Measurements from ENCODE around the gene FKRP.
"Not testable (repeated sequence)": the region's sequence is repeated elsewhere in the genome, so short reads cannot be mapped to it uniquely, and the experiment has no call there.

The FKRP gene

DNA sequence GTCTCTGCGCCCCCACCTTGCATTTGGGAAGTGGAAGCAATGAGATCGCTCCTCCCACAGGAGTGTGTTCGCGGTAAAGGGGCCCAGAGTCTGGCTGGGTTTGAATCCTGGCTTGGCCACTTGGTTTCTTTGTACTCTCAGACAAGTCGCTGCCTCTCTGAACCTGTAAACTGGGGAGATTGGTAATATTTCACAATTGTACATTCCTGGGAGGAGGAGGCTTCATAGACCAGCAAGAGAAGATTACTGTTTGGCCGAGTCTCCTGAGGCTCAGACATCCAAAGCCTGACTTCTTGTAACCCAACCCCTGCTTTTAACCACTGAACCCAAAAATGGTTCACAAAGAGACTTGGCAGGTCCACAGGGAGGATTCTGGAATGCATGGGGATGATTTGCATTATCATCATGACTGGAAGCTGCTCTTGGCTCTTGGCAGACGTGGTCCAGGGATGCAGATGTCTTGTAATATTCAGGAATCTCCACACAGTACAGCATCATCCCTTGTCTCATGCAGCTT, 14.0 kb downstream of the FKRP start:
- no peak for DNase-seq (ENCODE audit: low read depth)

GRCh38 chr19:46760363-46760762, 14.5 kb downstream of the FKRP start:
- DNase-seq (ENCODE audit: low read depth) = no peak

DNA sequence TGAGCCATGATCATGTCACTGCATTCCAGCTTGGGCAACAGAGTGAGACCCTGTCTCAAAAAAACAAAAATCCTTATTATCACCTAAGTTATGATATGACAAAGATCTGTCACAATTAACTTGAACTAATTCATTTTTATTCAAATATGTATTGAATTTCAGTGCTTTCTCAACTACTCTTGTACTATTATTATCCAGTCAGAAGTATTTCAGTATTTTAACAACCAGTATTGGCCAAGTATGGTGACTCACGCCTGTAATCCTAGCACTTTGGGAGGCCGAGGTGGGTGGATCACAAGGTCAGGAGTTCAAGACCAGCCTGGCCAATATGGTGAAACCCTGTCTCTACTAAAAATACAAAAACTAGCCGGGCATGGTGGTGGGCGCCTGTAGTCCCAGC, 15.0 kb downstream of the FKRP start:
- not testable (repeated sequence) for DNase-seq (ENCODE audit: low read depth)

GRCh38 chr19:46761418-46761831, 15.6 kb downstream of the FKRP start:
- no peak for DNase-seq (ENCODE audit: low read depth)

DNA sequence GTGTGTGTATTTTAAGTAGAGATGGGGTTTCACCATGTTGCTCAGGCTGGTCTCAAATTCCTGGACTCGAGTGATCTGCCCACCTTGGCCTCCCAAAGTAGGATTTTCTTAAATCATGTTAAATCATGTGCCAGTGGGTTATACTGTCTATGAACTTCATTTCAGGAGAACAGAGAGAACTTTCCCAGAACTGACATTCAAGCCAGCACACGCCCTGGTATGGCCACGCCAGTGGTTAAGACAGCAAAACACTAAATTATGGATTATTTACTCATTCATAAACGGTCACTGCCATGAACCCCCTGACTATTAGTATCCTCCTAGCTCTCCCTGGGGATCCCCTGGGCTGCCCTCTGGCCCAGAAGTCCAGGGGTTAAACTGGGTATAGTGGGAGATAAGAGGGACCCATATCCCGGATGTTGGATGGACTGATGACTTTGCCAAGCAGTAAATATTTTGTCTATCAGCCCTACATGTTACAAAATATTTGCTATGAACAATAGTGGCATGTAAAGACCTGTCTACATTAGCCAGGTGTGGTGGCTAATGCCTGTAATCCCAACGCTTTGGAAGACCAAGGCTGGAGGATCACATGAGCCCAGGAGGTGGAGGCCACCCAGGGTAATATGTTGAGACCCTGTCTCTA, 16.5 kb downstream of the FKRP start:
- DNase-seq (ENCODE audit: low read depth) = no peak

DNA sequence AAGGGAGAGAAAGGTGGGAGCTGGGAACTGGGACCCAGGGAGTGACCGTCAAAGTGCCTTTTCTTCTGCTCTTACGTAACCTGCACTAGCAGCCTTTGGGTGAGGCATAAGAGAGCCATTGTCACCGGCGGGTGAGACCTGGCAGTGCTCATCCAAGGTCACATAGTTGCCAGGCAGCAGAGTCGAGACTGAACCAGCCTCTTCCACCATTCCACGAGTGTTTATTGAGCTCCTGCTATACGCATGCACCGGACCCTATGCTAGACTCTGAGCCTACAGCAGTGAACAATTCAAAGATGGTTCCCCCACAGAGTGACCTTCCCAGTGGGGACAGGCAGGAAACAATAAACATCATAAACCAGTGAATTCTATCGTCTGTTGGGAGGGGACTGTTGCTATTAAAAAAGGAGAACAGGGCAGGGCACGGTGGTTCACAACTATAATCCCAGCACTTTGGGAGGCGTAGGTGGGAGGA, 19.0 kb downstream of the FKRP start:
- DNase-seq (ENCODE audit: low read depth) = no peak

- peak; percentile 46 for DNase-seq (ENCODE audit: low read depth)
Observed at GRCh38 chr19:46766569-46767317, 20.9 kb downstream of the FKRP start.

DNA sequence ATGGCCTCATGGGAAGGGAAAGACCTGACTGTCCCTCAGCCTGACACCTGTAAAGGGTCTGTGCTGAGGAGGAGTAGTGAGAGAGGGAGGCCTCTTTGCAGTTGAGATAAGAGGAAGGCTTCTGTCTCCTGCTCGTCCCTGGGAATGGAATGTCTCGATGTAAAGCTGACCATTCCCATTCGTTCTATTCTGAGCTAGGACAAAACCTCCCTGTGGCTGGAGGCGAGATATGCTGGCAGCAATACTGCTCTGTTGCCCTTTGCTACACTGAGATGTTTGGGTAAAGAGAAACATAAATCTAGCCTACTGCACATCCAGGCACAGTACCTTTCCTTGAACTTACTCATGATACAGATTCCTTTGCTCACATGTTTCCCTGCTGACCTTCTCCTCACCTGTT, 22.9 kb downstream of the FKRP start:
- not testable (repeated sequence) for DNase-seq (ENCODE audit: low read depth)

DNA sequence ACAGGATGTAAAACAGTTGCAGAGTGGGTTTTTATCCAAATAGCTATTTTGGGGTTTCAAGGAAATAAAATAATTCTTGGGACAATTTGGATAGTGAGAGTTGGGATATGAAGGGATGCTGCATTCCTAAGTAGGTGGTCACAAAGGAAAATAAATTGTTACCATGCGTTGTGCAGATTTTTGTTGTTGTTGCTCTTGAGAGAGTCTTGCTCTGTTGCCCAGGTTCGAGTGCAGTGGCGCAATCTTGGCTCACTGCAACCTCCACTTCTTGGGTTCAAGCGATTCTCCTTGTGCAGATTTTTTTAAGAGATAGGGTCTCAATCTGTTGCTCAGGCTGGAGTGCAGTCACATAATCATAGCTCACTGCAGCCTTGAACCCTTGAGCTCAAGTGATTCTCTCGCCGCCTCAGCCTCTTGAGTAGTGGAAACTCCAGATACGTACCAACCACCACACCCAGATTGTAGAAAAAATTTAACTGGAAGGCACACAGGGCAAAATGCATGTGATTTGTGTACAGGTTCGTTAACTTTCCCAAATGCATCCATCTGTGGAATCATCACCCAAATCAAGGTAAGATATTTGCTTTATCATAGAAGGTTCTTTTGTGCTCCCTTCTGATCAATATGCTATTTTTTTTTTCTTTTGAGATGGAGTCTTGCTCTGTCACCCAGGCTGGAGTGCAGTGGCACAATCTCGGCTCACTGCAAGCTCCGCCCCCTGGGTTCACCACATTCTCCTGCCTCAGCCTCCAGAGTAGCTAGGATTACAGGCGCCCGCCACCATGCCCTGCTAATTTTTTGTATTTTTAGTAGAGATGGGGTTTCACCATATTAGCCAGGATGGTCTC, 26.5 kb downstream of the FKRP start:
- DNase-seq (ENCODE audit: low read depth) = no peak

- no peak for DNase-seq (ENCODE audit: low read depth)
Observed at GRCh38 chr19:46773018-46773399, 27.2 kb downstream of the FKRP start.

GRCh38 chr19:46775642-46776258, 29.9 kb downstream of the FKRP start:
- no peak for DNase-seq (ENCODE audit: low read depth)

DNA sequence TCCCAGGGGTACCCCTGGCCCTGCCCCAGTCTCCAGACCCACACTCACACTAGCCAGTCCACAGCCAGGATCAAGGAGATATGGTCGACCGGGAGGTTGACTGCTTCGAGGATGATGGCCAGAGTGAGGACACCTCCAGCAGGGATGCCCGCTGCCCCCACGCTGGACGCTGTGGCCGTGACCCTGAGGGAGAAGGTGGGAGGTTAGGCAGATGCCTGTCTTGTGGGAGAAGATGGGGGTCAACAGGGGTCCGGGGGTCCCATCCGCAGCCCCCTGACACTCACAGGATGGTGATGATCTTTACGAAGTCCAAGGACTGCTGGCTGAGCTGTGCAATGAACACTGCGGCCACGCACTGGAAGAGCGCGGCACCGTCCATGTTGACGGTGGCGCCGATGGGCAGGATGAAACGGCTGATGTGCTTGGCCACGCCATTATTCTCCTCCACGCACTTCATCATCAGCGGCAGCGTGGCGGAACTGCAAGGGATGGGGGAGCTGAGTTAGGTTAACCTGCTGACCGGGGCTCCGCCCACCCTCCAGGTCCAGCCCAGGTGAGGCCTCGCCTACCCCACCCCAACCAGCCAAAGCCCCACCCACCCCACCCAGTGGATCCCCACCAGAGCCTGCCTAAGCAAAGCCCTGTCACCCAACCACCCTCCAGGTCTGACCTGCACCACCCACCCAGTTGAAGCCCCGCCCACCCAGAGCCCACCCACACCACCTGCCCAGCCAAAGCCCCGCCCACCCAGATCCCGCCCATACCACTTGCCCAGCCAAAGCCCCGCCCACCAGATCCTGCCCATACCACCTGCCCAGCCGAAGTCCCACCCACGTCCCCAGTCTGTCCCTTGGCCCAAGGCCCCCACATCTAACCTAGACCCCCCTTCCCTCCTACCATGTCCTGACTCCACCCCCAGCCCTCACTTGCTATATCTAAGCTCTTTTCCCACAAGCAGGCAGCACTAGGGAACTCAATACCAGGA, 31.4 kb downstream of the FKRP start:
- no peak for DNase-seq (ENCODE audit: low read depth)

DNA sequence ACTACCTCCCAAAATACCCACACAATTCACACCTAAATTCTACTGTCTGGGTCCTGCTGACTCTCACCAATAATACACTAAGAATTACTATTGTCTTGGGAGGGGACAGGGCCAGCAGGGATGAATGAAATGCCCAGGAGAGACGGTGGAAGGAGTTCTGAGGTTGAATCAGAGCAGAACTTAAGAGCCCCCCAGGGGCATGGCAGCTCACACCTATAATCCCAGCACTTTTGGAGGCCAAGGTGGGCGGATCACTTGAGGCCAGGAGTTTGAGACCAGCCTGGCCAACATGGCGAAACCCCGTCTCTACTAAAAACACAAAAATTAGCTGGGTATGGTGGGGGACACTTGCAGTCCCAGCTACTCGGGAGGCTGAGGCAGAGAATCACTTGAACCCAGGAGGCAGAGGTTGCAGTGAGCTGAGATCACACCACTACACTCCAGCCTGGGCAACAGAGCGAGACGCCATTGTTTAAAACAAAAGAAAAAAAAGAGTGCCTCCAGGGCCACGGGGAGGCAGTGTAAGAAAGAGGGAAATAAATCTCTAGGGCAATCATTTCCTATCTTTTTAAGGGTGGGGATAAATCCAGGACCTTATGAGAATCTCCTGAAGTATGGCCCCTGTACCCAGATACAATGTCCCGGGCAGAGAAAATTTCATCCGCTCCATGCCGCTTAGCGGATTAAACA, 32.2 kb downstream of the FKRP start:
- not testable (repeated sequence) for DNase-seq (ENCODE audit: low read depth)

DNA sequence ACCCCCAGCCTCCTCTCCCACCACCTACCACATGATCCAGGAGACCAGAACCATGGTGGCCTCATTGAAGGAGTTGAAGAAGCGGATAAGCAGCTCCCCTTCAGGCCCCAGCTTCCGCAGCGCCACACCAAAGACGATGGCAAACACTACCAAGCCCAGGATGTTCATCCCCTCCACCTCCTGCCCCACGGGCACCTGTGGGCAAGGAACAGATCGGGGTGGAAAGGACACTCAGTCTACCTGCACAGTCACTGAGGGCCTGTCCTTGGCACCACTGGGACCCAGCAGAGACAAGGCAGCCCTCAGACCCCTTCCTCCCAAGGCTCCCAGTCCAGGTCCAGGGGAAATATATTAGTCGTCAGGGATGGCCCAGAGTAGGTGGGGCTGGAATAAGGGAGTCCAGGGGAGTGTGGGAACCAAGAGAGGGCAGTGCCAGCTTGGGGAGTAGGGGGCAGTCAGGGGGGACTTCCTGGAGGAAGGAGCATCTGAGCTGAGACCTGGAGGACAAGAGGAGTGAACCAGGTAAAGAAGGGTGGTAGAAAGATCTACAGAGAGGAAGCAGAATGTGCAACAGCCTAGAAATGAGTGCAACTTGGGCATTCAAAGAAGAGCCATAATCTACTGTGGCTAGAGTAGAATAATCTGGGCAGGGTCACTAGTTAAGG, 36.6 kb downstream of the FKRP start:
- no peak for DNase-seq (ENCODE audit: low read depth)

DNA sequence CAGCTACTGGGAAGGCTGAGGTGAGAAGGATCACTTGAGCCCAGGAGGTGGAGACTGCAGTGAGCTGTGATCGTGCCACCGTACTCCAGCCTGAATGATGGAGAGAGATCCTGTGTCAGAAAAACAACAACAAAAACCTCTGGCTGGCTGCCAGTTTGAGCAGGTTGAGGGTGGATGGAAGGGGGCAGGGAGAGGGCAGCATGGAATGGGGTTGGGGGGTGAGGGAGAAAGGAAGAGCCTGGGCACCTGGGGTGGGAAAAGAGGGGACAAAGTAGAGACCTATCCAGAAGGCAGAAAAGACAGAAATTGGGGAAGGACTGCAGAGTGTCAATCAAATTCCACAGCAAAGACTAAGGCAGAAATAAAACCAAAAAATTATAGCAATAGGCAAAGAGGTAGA, 37.8 kb downstream of the FKRP start:
- no peak for DNase-seq (ENCODE audit: low read depth)

DNA sequence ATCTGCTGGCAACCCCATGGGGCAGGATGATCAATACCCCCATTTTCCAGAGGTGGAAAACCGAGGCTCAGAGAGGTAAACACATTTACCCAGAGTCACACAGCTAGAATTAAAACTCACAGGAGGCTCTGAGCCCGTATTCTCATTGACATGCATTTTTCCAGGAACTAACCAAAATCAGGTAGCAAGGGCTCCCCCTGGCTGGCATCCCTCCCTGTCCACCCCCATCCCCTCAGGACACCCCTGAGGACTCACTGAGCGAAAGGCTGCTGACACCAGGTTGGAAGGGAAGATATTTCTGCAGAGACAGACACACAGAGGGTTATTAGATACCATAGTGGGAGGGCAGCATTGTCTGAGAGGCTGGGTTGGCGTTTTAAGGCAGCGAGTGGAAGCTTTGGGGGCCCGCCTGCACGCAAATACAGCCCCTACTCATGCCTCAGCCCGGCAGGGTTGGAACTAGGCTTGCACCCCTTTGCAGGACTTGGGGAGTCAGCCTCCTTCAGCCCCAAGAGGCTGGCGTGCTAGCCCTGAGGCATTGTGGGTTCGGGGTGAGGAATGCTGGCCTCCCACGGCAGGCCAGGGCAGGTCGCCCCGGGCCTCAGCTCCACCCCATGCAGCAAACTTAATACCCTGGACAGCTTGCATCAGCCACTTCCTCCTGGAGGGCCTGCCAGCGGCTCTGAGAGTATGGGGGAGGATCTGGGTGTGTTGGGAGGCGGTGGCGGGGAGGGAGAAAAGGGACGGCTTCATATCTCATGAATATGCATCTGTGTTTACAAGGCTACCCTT, 38.6 kb downstream of the FKRP start:
- DNase-seq (ENCODE audit: low read depth) = peak; percentile 46

- DNase-seq (ENCODE audit: low read depth) = no peak
Observed at GRCh38 chr19:46785054-46785979, 39.5 kb downstream of the FKRP start.

DNA sequence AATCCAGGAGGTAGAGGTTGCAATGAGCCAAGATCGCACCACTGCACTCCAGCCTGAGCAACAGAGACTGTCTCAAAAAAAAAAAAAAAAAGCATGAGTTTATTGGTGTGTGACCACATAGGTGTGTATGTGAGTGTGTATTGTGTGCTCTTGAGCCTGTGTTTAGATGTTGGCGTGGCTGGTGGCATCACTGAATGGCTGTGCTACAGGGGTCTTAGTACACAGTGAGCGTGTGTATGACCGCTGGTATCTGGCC, 40.1 kb downstream of the FKRP start:
- DNase-seq (ENCODE audit: low read depth) = no peak

All from stimulated activated CD4-positive, alpha-beta T cell treated with anti-CD3 and anti-CD28 coated beads, Interleukin-2, amount 100 ng/mL, for 4 hours (primary cell).